Measurements from ENCODE around the gene FTCD. TPM values are rescaled to one million over a fixed set of nuclear protein-coding genes. Genes with fewer than 3 reads are reported as not detected.

FTCD gene
- total RNA-seq, 1 donor from 2014 or later: not detected

GRCh38 chr21:46098303-46099141 lies 56.9 kb downstream of the FTCD start:
- no peak for DNase-seq (ENCODE audit: low read depth)
- H3K4me3 ChIP-seq (ENCODE audit: low read depth, low read length): peak overlapping the region; percentile 40
- TF ChIP-seq CTCF (conservative IDR thresholded peaks at IDR 0.05; ENCODE audit: low read depth, low read length): no peak

GRCh38 chr21:46097336-46098293 lies 57.8 kb downstream of the FTCD start, which contains the start of gene COL6A2:
COL6A2 (plus strand) TSS chr21:46098112.
- TF ChIP-seq CTCF (conservative IDR thresholded peaks at IDR 0.05; ENCODE audit: low read depth, low read length): no peak
- H3K4me3 ChIP-seq (ENCODE audit: low read depth, low read length): peak within 1 kb of the TSS; percentile 40
- no peak for DNase-seq (ENCODE audit: low read depth)

- no peak overlapping the region for H3K4me3 ChIP-seq (ENCODE audit: low read depth, low read length)
- no peak for DNase-seq (ENCODE audit: low read depth)
- TF ChIP-seq CTCF (conservative IDR thresholded peaks at IDR 0.05; ENCODE audit: low read depth, low read length): no peak
These were observed 58.6 kb downstream of the FTCD start for GRCh38 chr21:46096596-46097335.

- no peak for DNase-seq (ENCODE audit: low read depth)
- H3K4me3 ChIP-seq (ENCODE audit: low read depth, low read length): no peak overlapping the region
- TF ChIP-seq CTCF (conservative IDR thresholded peaks at IDR 0.05; ENCODE audit: low read depth, low read length): no peak
These were observed 59.4 kb downstream of the FTCD start for GRCh38 chr21:46095814-46096595.

GRCh38 chr21:46095083-46095719 lies 60.2 kb downstream of the FTCD start:
- DNase-seq (ENCODE audit: low read depth): no peak
- H3K4me3 ChIP-seq (ENCODE audit: low read depth, low read length): no peak overlapping the region
- no peak for TF ChIP-seq CTCF (conservative IDR thresholded peaks at IDR 0.05; ENCODE audit: low read depth, low read length)
